NCI-H128 (cell line): ENCODE results near the gene TIMM50.

Experiments used
- DNase-seq: peaks from one replicate; lab custom pipeline; 2025; ENCODE audit not compliant: unreplicated experiment; lab: John Stamatoyannopoulos, UW

Gene TIMM50

DNA sequence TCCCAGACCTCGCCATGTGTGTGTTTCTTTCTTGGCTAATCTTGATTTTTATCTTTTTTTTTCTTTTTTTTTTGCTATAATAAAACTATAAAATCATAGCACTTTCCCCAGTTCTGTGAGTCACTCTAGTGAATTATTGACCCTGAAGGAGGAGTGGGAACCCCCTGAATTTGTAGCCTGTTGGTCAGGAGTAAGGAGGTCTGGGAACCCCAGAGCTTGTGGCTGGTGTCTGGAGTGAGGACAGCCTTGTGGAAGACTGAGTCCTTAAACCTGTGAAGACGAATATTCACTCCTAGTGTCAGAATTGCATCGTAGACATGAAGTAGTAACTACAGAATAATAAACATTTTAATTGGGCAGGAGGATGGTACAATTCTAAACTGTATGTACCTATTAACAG, 44.6 kb downstream of the TIMM50 start:
- no peak for DNase-seq

DNA sequence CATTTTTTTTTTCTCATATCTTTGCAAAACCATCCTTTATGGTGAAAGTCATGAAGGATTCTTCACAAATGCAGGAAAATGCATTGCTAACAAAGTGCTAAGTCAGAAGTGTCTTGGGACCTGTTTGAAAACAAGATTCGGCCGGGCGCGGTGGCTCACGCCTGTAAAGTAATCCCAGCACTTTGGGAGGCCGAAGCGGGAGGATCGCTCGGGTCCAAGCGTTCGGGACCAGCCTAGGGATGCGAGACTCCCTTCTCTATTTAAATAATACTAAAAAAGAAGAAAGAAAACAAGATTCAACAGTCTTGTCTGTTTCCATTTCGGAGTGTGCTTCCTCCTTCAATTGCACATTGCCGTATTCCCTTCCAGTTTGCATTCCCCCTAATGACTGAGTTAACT, 51.2 kb downstream of the TIMM50 start:
- no peak for DNase-seq

DNA sequence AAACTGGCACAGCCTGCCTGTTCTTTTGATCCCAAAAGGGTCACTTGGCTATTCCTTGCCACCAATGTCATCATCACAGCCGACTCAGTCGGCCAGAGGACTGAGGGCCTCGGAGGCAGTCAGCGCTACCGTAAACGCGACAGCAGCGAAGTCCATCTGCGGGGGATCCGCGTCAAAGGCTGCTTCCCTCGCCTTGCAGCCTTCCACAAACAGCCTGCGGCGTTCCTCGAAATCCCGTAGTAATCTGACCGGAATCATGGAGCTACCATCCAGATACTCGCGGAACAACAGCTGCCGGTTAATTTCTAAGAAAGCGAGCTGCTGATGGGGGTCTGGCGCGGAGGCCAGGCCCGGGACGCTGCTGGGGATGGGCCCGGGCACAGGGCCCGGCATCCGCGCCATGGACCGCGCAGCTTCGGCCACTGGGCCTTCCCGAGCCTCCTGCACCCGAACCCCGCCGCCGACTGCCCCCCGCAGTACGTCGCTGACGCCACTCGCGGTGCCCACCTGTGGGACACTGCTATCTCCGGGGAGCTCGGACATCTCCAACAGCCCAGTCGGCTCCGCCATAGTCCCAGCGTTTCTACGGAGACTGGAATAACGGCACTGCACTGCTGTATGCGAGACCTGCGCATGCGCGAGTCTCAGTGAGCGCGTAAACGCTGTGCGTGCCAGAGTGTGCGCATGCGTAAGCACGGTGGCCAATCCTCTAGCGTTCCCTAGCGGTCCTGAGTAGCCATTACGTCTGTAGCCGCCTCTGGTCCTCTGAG, 51.8 kb downstream of the TIMM50 start, which contains the start of gene EID2B:
TSS of gene EID2B (minus strand) at position 620 of the 770 bp plus-strand sequence. CDS start at position 570, 50 bp downstream.
- DNase-seq, result peak; percentile 96

DNA sequence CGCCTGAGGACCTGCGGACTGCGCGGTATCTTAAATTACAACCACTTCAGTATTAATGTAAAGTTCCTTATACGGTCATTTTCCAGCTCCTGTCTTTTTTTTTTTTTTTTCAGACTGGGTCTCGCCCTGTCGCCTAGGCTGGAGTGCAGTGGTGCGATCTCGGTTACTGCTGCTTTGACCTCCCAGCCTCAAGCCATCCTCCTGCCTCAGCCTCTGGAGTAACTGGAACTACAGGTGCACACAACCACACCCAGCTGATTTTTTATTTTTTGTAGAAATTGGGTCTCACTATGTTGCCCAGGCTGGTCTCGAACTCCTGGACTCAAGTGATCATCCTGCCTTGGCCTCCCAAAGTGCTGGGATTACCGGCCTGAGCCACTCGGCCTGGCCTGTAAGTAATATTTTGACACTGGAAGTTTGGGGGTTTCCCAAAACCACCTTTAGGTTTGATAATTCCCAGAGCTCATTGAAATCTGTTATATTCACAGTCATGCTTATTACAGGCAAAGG, 52.4 kb downstream of the TIMM50 start:
- no peak for DNase-seq

DNA sequence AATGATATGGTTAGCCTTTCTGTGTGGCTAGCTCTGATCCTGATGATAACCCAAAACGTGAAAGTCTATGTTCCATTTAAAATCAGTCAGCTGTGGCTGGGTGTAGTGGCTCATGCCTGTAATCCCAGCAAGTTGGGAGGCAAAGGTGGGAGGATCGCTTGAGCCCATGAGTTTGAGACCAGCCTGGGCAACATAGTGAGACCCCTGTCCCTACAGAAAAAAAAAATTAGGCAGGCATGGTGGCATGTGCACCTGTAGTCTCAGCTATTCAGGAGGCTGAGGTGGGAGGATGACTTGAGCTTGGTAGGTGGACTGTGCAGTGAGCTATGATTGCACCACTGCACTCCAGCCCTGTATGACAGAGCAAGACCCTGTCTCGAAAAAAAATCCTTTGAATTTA, 53.2 kb downstream of the TIMM50 start:
- no peak for DNase-seq

DNA sequence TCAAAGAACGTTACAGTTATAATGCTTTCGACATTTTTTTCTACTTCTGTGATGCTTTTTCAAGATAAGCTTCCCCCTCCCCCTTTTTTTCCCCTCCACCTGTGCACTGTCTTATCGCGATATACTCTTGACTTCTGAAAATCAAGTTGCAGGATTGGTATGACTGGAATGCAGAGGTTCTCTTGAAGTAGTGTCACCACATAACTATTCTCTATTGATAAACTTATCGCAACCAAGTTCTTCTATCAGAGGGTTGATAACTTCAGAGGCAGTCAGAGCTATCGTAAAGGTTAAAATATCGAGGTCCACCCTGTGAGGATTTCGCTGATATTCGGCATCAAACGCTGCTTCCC, 58.5 kb downstream of the TIMM50 start:
- no peak for DNase-seq

DNA sequence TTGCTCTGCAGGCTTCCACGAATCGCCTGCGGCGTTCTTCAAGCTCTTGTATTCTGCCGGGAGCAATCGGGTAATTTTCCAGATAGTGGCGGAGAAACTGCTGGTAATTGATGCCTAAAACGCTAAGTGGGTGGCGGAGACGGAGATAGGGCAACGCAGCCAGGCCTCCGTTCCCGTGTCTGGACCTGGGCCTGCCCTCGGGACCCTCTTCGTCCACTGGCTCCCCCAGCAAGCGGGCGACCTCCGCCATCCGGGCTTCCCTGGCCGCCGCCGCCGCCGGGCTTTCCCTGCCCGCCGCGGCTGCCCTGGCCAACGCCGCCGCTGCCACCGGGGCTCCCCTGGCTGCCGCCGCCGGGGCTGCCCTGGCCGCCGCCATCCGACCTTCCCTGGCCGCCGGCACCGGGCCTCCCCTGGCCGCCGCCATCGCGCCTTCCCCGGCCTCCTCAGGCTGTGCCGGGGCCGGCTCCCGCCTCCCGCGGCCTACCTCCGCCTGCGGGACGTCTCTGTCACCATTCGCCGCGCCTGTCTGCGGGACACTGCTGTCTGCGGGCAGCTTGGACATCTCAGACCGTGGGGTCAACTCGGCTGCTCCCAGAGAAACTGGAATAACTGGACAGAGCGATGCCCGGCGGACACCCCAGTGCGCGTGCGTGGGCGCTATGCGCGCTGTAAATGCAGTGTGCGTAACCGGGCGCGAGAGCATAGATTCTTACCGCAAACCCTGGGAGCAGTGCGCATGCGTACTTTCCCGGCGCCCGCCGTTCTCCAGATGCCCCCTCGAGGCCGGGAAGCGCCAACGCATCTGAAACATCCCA, 59.1 kb downstream of the TIMM50 start, which contains the start of gene EID2:
TSS of gene EID2 (minus strand) at position 644 of the 815 bp plus-strand sequence. CDS start at position 562, 82 bp downstream.
- peak; percentile 81 for DNase-seq

DNA sequence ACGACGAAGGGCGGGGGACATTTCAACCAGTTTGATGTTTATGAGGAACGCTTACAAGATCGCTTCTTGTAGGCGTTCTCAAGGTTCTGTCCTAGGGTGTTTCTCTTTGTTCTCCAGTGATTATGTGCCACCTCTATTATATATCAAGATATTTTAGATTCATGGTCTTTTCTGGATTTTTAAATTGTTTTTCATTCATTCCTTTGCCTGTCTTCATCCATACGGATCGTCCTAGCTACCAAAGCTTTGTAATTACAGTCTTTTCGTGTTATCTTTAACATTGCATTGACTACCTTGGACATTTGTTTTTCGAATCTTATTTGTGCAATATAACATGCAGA, 59.7 kb downstream of the TIMM50 start:
- no peak for DNase-seq
